Nephron progenitor cell (in vitro differentiated cells): ENCODE results near the gene A2ML1.

Source experiments
- DNase-seq: peaks from one replicate; pipeline ENCODE4 v3.0.0; 2021
- H3K27ac Mint-ChIP-seq: 2 replicates; pipeline ENCODE4 v1.8.0; 2021; ENCODE audit warnings: mild to moderate bottlenecking, moderate library complexity, mixed read lengths
- H3K27me3 Mint-ChIP-seq: 2 replicates; pipeline ENCODE4 v1.8.0; 2021; ENCODE audit warnings: mild to moderate bottlenecking, low read depth, mixed read lengths; ENCODE audit not compliant: poor library complexity
- H3K36me3 Mint-ChIP-seq: 2 replicates; pipeline ENCODE4 v1.8.0; 2021; ENCODE audit warnings: low read depth, mixed read lengths
- H3K4me1 Mint-ChIP-seq: 2 replicates; pipeline ENCODE4 v1.8.0; 2021; ENCODE audit warnings: mixed read lengths
- H3K4me3 Mint-ChIP-seq: 2 replicates; pipeline ENCODE4 v1.8.0; 2021; ENCODE audit warnings: mild to moderate bottlenecking, moderate library complexity, mixed read lengths
- H3K9me3 Mint-ChIP-seq: 2 replicates; pipeline ENCODE4 v1.8.0; 2021; ENCODE audit warnings: mild to moderate bottlenecking, moderate library complexity, mixed read lengths
- TF ChIP-seq, protein P1 (sequence below): fragments of 200-600 bp; sonication (generic); IDR thresholded peaks from 2 replicates; pipeline ENCODE4 v1.5.0; 2021; ENCODE audit warnings: antibody characterized with exemption

A2ML1 gene

DNA sequence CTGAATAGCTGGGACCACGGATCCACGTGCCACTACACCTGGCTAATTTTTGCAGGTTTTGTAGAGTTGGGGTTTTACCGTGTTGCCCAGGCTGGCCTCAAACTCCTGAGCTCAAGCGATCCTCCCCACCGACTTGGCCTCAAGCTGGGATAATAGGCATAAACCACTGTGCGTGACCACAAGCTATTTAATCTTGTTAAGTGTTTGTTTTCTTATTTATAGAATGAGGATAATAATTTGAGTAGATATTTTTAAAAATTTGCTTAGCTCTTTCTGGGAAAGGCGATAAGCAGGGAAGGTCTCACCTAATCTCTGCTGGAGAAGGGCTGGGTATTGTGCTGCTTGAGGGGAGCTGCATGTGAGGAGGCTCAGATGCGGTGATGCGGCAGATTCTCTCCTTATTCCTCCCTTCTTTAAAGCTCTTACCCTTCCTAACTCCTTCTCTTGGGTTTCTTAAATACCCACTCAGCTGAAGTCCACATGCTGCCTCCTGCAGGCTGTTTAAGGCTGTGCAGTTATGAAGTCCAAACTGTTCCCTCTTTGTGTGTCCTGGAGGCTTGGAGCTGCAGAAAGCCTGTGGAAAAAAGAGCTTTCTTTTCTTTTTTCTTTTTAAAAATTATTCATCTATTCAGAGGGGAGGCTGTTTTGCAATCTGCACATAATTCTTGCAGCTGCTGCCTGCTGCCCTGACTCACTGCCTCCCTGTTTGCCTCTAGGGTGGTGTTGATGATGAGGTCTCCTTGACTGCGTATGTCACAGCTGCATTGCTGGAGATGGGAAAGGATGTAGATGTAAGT, 37.9 kb downstream of the A2ML1 start:
- DNase-seq = peak; percentile 10
- Mint-ChIP-seq H3K27me3 (no peaks in the 10 kb centered on the region), H3K36me3 (no peaks in the 10 kb centered on the region), H3K9me3 (no peaks in the 10 kb centered on the region), H3K4me1 (peaks cover 9% of the 10 kb centered on the region), H3K4me3 (no peak overlapping the region), H3K27ac (no peak overlapping the region)
- TF ChIP-seq, protein P1, sequence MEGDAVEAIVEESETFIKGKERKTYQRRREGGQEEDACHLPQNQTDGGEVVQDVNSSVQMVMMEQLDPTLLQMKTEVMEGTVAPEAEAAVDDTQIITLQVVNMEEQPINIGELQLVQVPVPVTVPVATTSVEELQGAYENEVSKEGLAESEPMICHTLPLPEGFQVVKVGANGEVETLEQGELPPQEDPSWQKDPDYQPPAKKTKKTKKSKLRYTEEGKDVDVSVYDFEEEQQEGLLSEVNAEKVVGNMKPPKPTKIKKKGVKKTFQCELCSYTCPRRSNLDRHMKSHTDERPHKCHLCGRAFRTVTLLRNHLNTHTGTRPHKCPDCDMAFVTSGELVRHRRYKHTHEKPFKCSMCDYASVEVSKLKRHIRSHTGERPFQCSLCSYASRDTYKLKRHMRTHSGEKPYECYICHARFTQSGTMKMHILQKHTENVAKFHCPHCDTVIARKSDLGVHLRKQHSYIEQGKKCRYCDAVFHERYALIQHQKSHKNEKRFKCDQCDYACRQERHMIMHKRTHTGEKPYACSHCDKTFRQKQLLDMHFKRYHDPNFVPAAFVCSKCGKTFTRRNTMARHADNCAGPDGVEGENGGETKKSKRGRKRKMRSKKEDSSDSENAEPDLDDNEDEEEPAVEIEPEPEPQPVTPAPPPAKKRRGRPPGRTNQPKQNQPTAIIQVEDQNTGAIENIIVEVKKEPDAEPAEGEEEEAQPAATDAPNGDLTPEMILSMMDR = peak; percentile 50

DNA sequence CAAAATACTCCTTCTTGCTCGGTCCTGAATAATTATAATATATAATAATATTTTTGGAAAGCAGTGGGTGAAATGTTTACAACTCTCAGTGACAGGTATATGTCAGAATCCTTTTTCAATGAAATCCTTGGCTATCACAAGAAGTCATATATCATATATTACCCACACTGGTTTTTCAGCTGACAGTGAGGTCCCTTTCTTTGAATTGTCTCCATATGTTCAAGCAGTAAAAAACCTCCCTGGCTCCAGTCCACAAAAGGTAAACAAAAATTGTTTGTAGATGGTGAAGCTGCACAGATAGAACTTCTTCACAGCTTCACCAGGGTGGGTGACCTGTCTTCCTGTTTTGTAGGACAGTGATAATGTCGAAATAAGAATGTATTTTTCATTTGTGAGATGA, 44.0 kb downstream of the A2ML1 start:
- TF ChIP-seq, protein P1 = no peak
- DNase-seq = no peak
- H3K4me1 Mint-ChIP-seq = peaks cover 5% of the 10 kb centered on the region
- H3K27ac Mint-ChIP-seq = no peak overlapping the region
- H3K36me3 Mint-ChIP-seq = no peaks in the 10 kb centered on the region
- peaks cover 5% of the 10 kb centered on the region for H3K27me3 Mint-ChIP-seq
- H3K4me3 Mint-ChIP-seq = no peak overlapping the region
- no peaks in the 10 kb centered on the region for H3K9me3 Mint-ChIP-seq

DNA sequence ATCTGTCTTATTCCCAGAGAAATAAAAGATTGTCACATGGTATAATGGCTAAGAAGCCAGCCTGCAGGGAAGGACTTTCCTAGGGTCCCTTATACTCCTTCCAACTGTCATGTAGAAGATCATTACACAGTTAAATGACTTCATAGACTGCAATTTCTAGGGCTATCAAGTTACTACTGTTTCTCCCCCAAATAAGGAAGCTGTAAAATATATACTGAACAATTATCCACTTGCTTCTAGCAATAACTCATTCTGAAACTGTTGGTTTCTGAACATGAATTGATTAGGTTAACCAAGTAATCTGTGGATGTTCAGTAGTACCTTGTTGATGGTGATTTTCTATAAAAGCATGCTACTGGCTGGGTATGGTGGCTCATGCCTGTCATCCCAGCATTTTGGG, 44.6 kb downstream of the A2ML1 start:
- DNase-seq = no peak
- Mint-ChIP-seq H3K4me3 (no peak overlapping the region), H3K36me3 (no peaks in the 10 kb centered on the region), H3K4me1 (peaks cover 5% of the 10 kb centered on the region), H3K27ac (no peak overlapping the region), H3K9me3 (no peaks in the 10 kb centered on the region), H3K27me3 (peaks cover 5% of the 10 kb centered on the region)
- TF ChIP-seq, protein P1 = no peak

DNA sequence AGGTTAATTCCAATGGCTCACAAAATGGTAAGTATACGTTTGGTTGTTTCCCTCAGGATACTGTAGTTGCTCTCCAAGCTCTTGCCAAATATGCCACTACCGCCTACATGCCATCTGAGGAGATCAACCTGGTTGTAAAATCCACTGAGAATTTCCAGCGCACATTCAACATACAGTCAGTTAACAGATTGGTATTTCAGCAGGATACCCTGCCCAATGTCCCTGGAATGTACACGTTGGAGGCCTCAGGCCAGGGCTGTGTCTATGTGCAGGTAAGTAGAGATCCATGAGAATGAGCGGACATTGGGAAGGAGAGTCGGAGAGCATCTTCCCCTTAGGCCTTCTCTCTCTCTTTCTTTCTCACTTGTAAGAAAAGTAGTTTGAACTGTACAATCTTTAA, 45.4 kb downstream of the A2ML1 start:
- H3K4me3 Mint-ChIP-seq = no peak overlapping the region
- H3K27ac Mint-ChIP-seq = no peak overlapping the region
- H3K4me1 Mint-ChIP-seq = peaks cover 5% of the 10 kb centered on the region
- TF ChIP-seq, protein P1 = no peak
- DNase-seq = no peak
- H3K36me3 Mint-ChIP-seq = no peaks in the 10 kb centered on the region
- H3K27me3 Mint-ChIP-seq = peaks cover 5% of the 10 kb centered on the region
- no peaks in the 10 kb centered on the region for H3K9me3 Mint-ChIP-seq

DNA sequence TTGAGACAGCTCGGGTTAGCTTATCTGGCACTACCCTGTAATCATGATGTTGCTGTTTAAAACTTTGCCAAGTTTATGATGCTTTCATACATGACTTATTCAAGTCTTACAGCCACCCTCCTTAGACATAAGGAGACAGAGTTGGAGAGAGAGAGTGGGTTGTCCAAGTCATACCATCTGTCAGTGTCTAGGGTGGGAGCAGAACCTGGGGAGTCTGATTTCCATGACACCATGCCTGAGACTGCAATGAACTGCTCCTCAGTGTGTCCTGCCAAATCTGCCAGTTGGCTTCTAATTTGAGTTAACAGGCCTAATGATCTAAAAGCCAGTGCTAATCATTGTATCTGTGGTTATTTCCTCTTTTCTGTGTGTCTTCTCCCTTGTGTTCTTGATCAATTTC, 48.2 kb downstream of the A2ML1 start:
- no peaks in the 10 kb centered on the region for H3K9me3 Mint-ChIP-seq
- TF ChIP-seq, protein P1 = no peak
- no peak for DNase-seq
- H3K36me3 Mint-ChIP-seq = no peaks in the 10 kb centered on the region
- no peak overlapping the region for H3K4me3 Mint-ChIP-seq
- peaks cover 5% of the 10 kb centered on the region for H3K27me3 Mint-ChIP-seq
- no peak overlapping the region for H3K27ac Mint-ChIP-seq
- peaks cover 5% of the 10 kb centered on the region for H3K4me1 Mint-ChIP-seq

DNA sequence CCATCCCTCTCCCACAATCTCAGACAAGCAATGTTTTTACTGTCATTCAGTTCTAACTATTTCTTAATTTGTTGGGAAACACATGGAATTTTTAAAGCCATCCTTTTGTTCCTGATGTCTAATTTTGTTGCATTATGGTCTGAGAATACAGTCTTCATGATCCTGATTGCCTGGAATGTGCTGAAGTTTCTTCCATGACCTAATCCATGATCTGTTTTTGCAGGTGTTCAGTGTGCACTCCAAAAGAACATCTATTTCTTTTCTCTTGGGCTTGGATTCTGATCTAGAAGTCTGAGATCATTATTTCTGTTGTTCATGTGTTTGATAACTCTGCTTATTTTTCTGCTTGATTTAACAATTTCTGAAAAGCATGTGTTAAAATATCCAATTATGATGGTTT, 48.6 kb downstream of the A2ML1 start:
- no peaks in the 10 kb centered on the region for H3K36me3 Mint-ChIP-seq
- TF ChIP-seq, protein P1 = no peak
- no peak overlapping the region for H3K27ac Mint-ChIP-seq
- no peaks in the 10 kb centered on the region for H3K9me3 Mint-ChIP-seq
- peaks cover 5% of the 10 kb centered on the region for H3K4me1 Mint-ChIP-seq
- no peak overlapping the region for H3K4me3 Mint-ChIP-seq
- no peak for DNase-seq
- H3K27me3 Mint-ChIP-seq = peaks cover 5% of the 10 kb centered on the region
